ENCODE measurements around the gene VDAC2.

DNA sequence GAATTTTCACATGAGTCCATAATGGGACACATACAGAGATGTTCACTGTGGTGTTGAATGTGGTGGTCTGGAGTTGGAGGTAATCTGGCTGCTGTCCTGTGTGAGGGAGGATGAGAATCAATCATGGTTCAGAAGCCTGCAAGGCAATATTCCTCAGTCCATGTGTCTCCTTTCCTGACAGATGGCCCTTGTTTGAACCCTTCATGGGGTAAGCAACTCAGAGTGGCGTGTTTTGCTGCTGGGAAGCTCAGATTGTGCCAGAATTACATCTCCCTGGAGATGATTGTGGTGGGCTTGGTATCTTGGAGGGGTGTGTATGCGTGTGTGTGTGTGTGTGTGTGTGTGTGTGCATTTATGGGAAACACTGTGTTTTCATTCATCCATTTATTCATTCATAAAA, 69.6 kb downstream of the VDAC2 start:
- TF ChIP-seq, protein P1, sequence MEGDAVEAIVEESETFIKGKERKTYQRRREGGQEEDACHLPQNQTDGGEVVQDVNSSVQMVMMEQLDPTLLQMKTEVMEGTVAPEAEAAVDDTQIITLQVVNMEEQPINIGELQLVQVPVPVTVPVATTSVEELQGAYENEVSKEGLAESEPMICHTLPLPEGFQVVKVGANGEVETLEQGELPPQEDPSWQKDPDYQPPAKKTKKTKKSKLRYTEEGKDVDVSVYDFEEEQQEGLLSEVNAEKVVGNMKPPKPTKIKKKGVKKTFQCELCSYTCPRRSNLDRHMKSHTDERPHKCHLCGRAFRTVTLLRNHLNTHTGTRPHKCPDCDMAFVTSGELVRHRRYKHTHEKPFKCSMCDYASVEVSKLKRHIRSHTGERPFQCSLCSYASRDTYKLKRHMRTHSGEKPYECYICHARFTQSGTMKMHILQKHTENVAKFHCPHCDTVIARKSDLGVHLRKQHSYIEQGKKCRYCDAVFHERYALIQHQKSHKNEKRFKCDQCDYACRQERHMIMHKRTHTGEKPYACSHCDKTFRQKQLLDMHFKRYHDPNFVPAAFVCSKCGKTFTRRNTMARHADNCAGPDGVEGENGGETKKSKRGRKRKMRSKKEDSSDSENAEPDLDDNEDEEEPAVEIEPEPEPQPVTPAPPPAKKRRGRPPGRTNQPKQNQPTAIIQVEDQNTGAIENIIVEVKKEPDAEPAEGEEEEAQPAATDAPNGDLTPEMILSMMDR (IDR thresholded peaks at IDR 0.05): no peak
- TF ChIP-seq EP300 (IDR thresholded peaks at IDR 0.05) (no peak), POLR2A (IDR thresholded peaks at IDR 0.05) (no peak)
